HepG2 (cell line): ENCODE data around the gene ARSB. TPM values are rescaled to one million over a fixed set of nuclear protein-coding genes. Genes with fewer than 3 reads are reported as not detected.

Experiments
- ATAD3A ChIP-seq: sonication (generic); formaldehyde crosslinking; IDR thresholded peaks from 2 replicates; pipeline ENCODE4 v1.4.0; 2020; ENCODE audit warnings: missing genetic modification reagents
- ELF4 ChIP-seq: sonication (generic); formaldehyde crosslinking; IDR thresholded peaks from 2 replicates; pipeline ENCODE4 v1.5.0; 2020; ENCODE audit warnings: missing genetic modification reagents, mild to moderate bottlenecking, moderate library complexity, borderline replicate concordance
- HHEX ChIP-seq: IDR thresholded peaks from 2 replicates; pipeline ENCODE4 v1.6.1; 2016; ENCODE audit warnings: control low read depth
- JUNB ChIP-seq: sonication (generic); formaldehyde crosslinking; IDR thresholded peaks from 2 replicates; pipeline ENCODE4 v1.8.0; 2022; ENCODE audit warnings: missing genetic modification reagents, mild to moderate bottlenecking, borderline replicate concordance
- MYC ChIP-seq: sonication (generic); formaldehyde crosslinking; IDR thresholded peaks from 2 replicates; pipeline ENCODE4 v1.9.0; 2021; ENCODE audit warnings: missing genetic modification reagents, borderline replicate concordance
- NFE2L2 ChIP-seq: fragments of 150-350 bp; IDR thresholded peaks from 2 replicates; pipeline ENCODE4 v1.6.1; 2014; ENCODE audit warnings: low read length
- RBFOX2 ChIP-seq: fragments of 200-400 bp; formaldehyde crosslinking; IDR thresholded peaks from 2 replicates; pipeline ENCODE4 v1.6.1; 2017; ENCODE audit warnings: low read depth, mild to moderate bottlenecking, low read length
- SNAPC4 ChIP-seq: sonication (generic); formaldehyde crosslinking; IDR thresholded peaks from 2 replicates; pipeline ENCODE4 v1.4.0; 2020; ENCODE audit warnings: mild to moderate bottlenecking, missing genetic modification reagents
- SP140L ChIP-seq: sonication (generic); formaldehyde crosslinking; IDR thresholded peaks from 2 replicates; pipeline ENCODE4 v1.4.0; 2020; ENCODE audit warnings: missing genetic modification reagents, borderline replicate concordance
- SRSF1 ChIP-seq: fragments of 200-400 bp; formaldehyde crosslinking; optimal IDR thresholded peaks from 2 replicates; pipeline ENCODE3; 2017; ENCODE audit warnings: mild to moderate bottlenecking, low read depth, low read length, moderate library complexity
- SRY ChIP-seq: sonication (generic); formaldehyde crosslinking; IDR thresholded peaks from 2 replicates; pipeline ENCODE4 v1.8.0; 2022; ENCODE audit warnings: mild to moderate bottlenecking, missing genetic modification reagents
- SYNCRIP ChIP-seq: fragments of 200-400 bp; formaldehyde crosslinking; IDR thresholded peaks from 2 replicates; pipeline ENCODE4 v1.6.1; 2018; ENCODE audit warnings: mild to moderate bottlenecking, low read depth, low read length; ENCODE audit not compliant: insufficient read depth
- THAP11 ChIP-seq: IDR thresholded peaks from 2 replicates; pipeline ENCODE4 v1.6.1; 2016; ENCODE audit warnings: missing biosample characterization, missing genetic modification reagents
- ZEB1 ChIP-seq: IDR thresholded peaks from 2 replicates; pipeline ENCODE4 v1.6.1; 2012; ENCODE audit warnings: mild to moderate bottlenecking, low read depth, inconsistent platforms; ENCODE audit not compliant: insufficient replicate concordance
- ZNF20 ChIP-seq: sonication (generic); formaldehyde crosslinking; IDR thresholded peaks from 2 replicates; pipeline ENCODE4 v1.4.0; 2020; ENCODE audit warnings: mild to moderate bottlenecking, moderate library complexity, missing genetic modification reagents
- ZNF224 ChIP-seq: sonication (generic); formaldehyde crosslinking; IDR thresholded peaks from 2 replicates; pipeline ENCODE4 v1.5.0; 2020; ENCODE audit warnings: mild to moderate bottlenecking, missing genetic modification reagents
- ZNF343 ChIP-seq: sonication (generic); formaldehyde crosslinking; IDR thresholded peaks from 2 replicates; pipeline ENCODE4 v1.4.0; 2020; ENCODE audit warnings: mild to moderate bottlenecking, missing genetic modification reagents
- ZNF598 ChIP-seq: sonication (generic); formaldehyde crosslinking; IDR thresholded peaks from 2 replicates; pipeline ENCODE4 v1.5.1; 2020; ENCODE audit warnings: mild to moderate bottlenecking, missing genetic modification reagents, borderline replicate concordance
- ZNF678 ChIP-seq: sonication (generic); formaldehyde crosslinking; IDR thresholded peaks from 2 replicates; pipeline ENCODE4 v1.4.0; 2020; ENCODE audit warnings: mild to moderate bottlenecking, missing genetic modification reagents
- ZNF879 ChIP-seq: sonication (generic); formaldehyde crosslinking; IDR thresholded peaks from 2 replicates; pipeline ENCODE4 v1.8.1; 2023; ENCODE audit warnings: missing genetic modification reagents
- polyA plus RNA-seq, 8 experiments: library from polyadenylated mRNA; depleted of rRNA in 3 of 8; stranded (reverse) in 7 of 8; unstranded in 1 of 8; fragments of >200 nt; fragmentation: Illumina TruSeq in 4 of 8; extraction: Trizol in 4 of 8; gene quantifications; 2 replicates each; pipeline versions ENCODE4 v1.2.1 to v1.2.3, GENCODE V29; 2011 to 2016; ENCODE audit warnings: low read depth in 4 of 8, missing spikeins in 1 of 8, mixed read lengths in 1 of 8; ENCODE audit not compliant: insufficient read depth in 1 of 8
- total RNA-seq, 5 experiments: library from RNA; depleted of rRNA; stranded (reverse); fragments of >200 nt; fragmentation: Illumina TruSeq; extraction: Trizol; gene quantifications; 2 replicates each; pipeline ENCODE4 v1.2.3, GENCODE V29; 2016; ENCODE audit warnings: low read depth in 1 of 5
- TF ChIP-seq, protein P1 (sequence below): sonication (generic); formaldehyde crosslinking; IDR thresholded peaks from 2 replicates; pipeline ENCODE4 v1.8.1; 2023; ENCODE audit warnings: missing genetic modification reagents, inconsistent platforms, borderline replicate concordance
- TF ChIP-seq, protein P2 (sequence below): sonication (generic); formaldehyde crosslinking; IDR thresholded peaks from 2 replicates; pipeline ENCODE4 v1.8.0; 2023; ENCODE audit warnings: mild to moderate bottlenecking, missing genetic modification reagents

ARSB gene
- total and polyA plus RNA-seq, 2 of the 13 experiments (the other 11 are each of a cell fraction or from before 2014, with no cell fraction given) = 52.6 to 66.4 TPM

GRCh38 chr5:78727786-78728761, 257.0 kb downstream of the ARSB start (continued):
- TF ChIP-seq ZNF224 (no peak), ATAD3A (no peak), SYNCRIP (no peak), ZNF598 (CRISPR knock-in tag) (no peak), ZNF678 (no peak), RBFOX2 (0 out of 2 replicates have a peak, but pooled peaks have one; percentile 46), THAP11 (CRISPR knock-in tag) (peak; percentile 55; the same call in 1 of the 2 replicates), ZNF20 (CRISPR knock-in tag) (no peak), SNAPC4 (CRISPR knock-in tag) (no peak), HHEX (CRISPR knock-in tag) (no peak), SRSF1 (no peak), ZNF343 (CRISPR knock-in tag) (no peak), ZNF879 (CRISPR knock-in tag) (no peak), SRY (no peak), ELF4 (CRISPR knock-in tag) (no peak), SP140L (no peak), MYC (CRISPR knock-in tag) (no peak), JUNB (CRISPR knock-in tag) (no peak), ZEB1 (peak; percentile 93), NFE2L2 (peak; percentile 99)
- TF ChIP-seq, protein P1, sequence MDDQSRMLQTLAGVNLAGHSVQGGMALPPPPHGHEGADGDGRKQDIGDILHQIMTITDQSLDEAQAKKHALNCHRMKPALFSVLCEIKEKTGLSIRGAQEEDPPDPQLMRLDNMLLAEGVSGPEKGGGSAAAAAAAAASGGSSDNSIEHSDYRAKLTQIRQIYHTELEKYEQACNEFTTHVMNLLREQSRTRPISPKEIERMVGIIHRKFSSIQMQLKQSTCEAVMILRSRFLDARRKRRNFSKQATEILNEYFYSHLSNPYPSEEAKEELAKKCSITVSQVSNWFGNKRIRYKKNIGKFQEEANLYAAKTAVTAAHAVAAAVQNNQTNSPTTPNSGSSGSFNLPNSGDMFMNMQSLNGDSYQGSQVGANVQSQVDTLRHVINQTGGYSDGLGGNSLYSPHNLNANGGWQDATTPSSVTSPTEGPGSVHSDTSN (CRISPR knock-in tag) = no peak
- TF ChIP-seq, protein P2, sequence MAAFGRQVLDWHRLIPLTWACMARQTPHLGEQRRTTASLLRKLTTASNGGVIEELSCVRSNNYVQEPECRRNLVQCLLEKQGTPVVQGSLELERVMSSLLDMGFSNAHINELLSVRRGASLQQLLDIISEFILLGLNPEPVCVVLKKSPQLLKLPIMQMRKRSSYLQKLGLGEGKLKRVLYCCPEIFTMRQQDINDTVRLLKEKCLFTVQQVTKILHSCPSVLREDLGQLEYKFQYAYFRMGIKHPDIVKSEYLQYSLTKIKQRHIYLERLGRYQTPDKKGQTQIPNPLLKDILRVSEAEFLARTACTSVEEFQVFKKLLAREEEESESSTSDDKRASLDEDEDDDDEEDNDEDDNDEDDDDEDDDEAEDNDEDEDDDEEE (CRISPR knock-in tag) = no peak
